IgD-negative memory B cell (primary cell): ENCODE results near the gene PCDHA13. TPM values are rescaled to one million over a fixed set of nuclear protein-coding genes. Genes with fewer than 3 reads are reported as not detected.
"Not testable (repeated sequence)": the region's sequence is repeated elsewhere in the genome, so short reads cannot be mapped to it uniquely, and the experiment has no call there.

Experiments
- H3K27ac Mint-ChIP-seq, 3 donors: one replicate each; pipeline ENCODE4 v1.8.0; 2020 to 2022; ENCODE audit warnings: mild to moderate bottlenecking in 3 of 3, mixed read lengths in 3 of 3, moderate library complexity in 1 of 3
- H3K27me3 Mint-ChIP-seq: one replicate; pipeline ENCODE4 v1.8.0; 2021; ENCODE audit warnings: mixed read lengths
- H3K36me3 Mint-ChIP-seq: one replicate; pipeline ENCODE4 v1.8.0; 2020; ENCODE audit warnings: mild to moderate bottlenecking, mixed read lengths
- H3K4me1 Mint-ChIP-seq, 3 donors: one replicate each; pipeline ENCODE4 v1.8.0; 2020 to 2022; ENCODE audit warnings: mixed read lengths in 3 of 3, mild to moderate bottlenecking in 1 of 3
- H3K4me3 Mint-ChIP-seq, 4 donors: one replicate each; pipeline ENCODE4 v1.8.0; 2020 to 2022; ENCODE audit warnings: mild to moderate bottlenecking in 4 of 4, mixed read lengths in 4 of 4, moderate library complexity in 3 of 4
- H3K9me3 Mint-ChIP-seq, 3 donors: one replicate each; pipeline ENCODE4 v1.8.0; 2020 to 2021; ENCODE audit warnings: mixed read lengths in 3 of 3, mild to moderate bottlenecking in 1 of 3
- polyA plus RNA-seq: library from polyadenylated mRNA; unstranded; fragments of 300-500 nt; fragmentation: Illumina TruSeq; gene quantifications from one replicate; pipeline ENCODE4 v1.2.3, GENCODE V29; 2021

Gene PCDHA13
- not detected for polyA plus RNA-seq

GRCh38 chr5:140881889-140882590, at the start of gene PCDHA13:
Gene PCDHA13, plus strand, starts transcription at chr5:140882124. Its CDS starts 145 bp downstream, at chr5:140882269.
- Mint-ChIP-seq H3K9me3 (peaks cover 10 to 22% (median 15%) of the 10 kb centered on the region in 3 donors), H3K27me3 (peaks cover 1% of the 10 kb centered on the region), H3K27ac (no peak within 1 kb of the TSS), H3K36me3 (peaks cover 2% of the 10 kb centered on the region), H3K4me1 (no peaks in the 10 kb centered on the region), H3K4me3 (no peak within 1 kb of the TSS)

GRCh38 chr5:140833993-140834392, 47.9 kb upstream of the PCDHA13 start, which contains the start of gene PCDHA7:
Gene PCDHA7, plus strand, starts transcription at chr5:140834269. Its CDS starts 115 bp downstream, at chr5:140834384.
- Mint-ChIP-seq H3K36me3 (no peaks in the 10 kb centered on the region), H3K4me1 (no peaks in the 10 kb centered on the region), H3K27me3 (peaks cover 11% of the 10 kb centered on the region), H3K4me3 (peak within 1 kb of the TSS in 1 of 4 donors; percentile 46), H3K9me3 (peaks cover 0 to 9% (median 8%) of the 10 kb centered on the region in 3 donors), H3K27ac (peak within 1 kb of the TSS in 1 of 3 donors; percentile 32)

GRCh38 chr5:140834439-140835008, 47.4 kb upstream of the PCDHA13 start:
- Mint-ChIP-seq H3K27me3 (peaks cover 15% of the 10 kb centered on the region), H3K27ac (peak overlapping the region in 1 of 3 donors; percentile 32)
- H3K4me1 Mint-ChIP-seq, H3K4me3 Mint-ChIP-seq, H3K36me3 Mint-ChIP-seq, H3K9me3 Mint-ChIP-seq: not testable (repeated sequence)

GRCh38 chr5:140835622-140836510, 46.1 kb upstream of the PCDHA13 start:
- Mint-ChIP-seq H3K4me1 (no peaks in the 10 kb centered on the region), H3K27ac (no peak overlapping the region), H3K4me3 (no peak overlapping the region), H3K9me3 (peaks cover 0 to 14% (median 8%) of the 10 kb centered on the region in 3 donors), H3K27me3 (peaks cover 19% of the 10 kb centered on the region), H3K36me3 (no peaks in the 10 kb centered on the region)

- Mint-ChIP-seq H3K4me3 (peak within 1 kb of the TSS in 1 of 4 donors; percentile 28), H3K9me3 (peaks cover 4 to 11% (median 7%) of the 10 kb centered on the region in 3 donors), H3K27ac (peak within 1 kb of the TSS in 1 of 3 donors; percentile 53)
Observed at GRCh38 chr5:140840978-140841962, 40.7 kb upstream of the PCDHA13 start, which contains the start of gene PCDHA8. Gene PCDHA8, plus strand, starts transcription at chr5:140841187. Its CDS starts 135 bp downstream, at chr5:140841322.

GRCh38 chr5:140842798-140843733, 38.9 kb upstream of the PCDHA13 start:
- no peak overlapping the region for H3K27ac Mint-ChIP-seq
- H3K36me3 Mint-ChIP-seq: no peaks in the 10 kb centered on the region
- H3K4me3 Mint-ChIP-seq: no peak overlapping the region
- H3K27me3 Mint-ChIP-seq: peaks cover 10% of the 10 kb centered on the region
- peaks cover 4 to 11% (median 5%) of the 10 kb centered on the region in 3 donors for H3K9me3 Mint-ChIP-seq
- H3K4me1 Mint-ChIP-seq: peaks cover 0 to 1% (median 0%) of the 10 kb centered on the region in 3 donors

More at GRCh38 chr5:140840978-140841962, 40.7 kb upstream of the PCDHA13 start, which contains the start of gene PCDHA8:
- Mint-ChIP-seq H3K4me1 (peaks cover 0 to 1% (median 0%) of the 10 kb centered on the region in 3 donors), H3K36me3 (no peaks in the 10 kb centered on the region), H3K27me3 (peaks cover 13% of the 10 kb centered on the region)

- H3K4me1 Mint-ChIP-seq: not testable (repeated sequence)
Observed at GRCh38 chr5:140848139-140849102, 33.5 kb upstream of the PCDHA13 start, which contains the start of gene PCDHA9. Gene PCDHA9, plus strand, starts transcription at chr5:140848382. Its CDS starts 114 bp downstream, at chr5:140848496.

GRCh38 chr5:140849831-140850634, 31.9 kb upstream of the PCDHA13 start:
- H3K36me3 Mint-ChIP-seq, H3K4me1 Mint-ChIP-seq, H3K27ac Mint-ChIP-seq, H3K4me3 Mint-ChIP-seq, H3K9me3 Mint-ChIP-seq, H3K27me3 Mint-ChIP-seq: not testable (repeated sequence)

More at GRCh38 chr5:140848139-140849102, 33.5 kb upstream of the PCDHA13 start, which contains the start of gene PCDHA9:
- H3K36me3 Mint-ChIP-seq, H3K9me3 Mint-ChIP-seq, H3K4me3 Mint-ChIP-seq, H3K27me3 Mint-ChIP-seq, H3K27ac Mint-ChIP-seq: not testable (repeated sequence)

- Mint-ChIP-seq H3K4me1 (no peaks in the 10 kb centered on the region), H3K4me3 (no peak within 1 kb of the TSS), H3K27ac (no peak within 1 kb of the TSS), H3K36me3 (no peaks in the 10 kb centered on the region), H3K9me3 (peaks cover 3% of the 10 kb centered on the region in 3 donors), H3K27me3 (no peaks in the 10 kb centered on the region)
Observed at GRCh38 chr5:140855772-140856674, 25.9 kb upstream of the PCDHA13 start, which contains the start of gene PCDHA10. Gene PCDHA10, plus strand, starts transcription at chr5:140855897. Its CDS starts 152 bp downstream, at chr5:140856049.

GRCh38 chr5:140857177-140857986, 24.5 kb upstream of the PCDHA13 start:
- Mint-ChIP-seq H3K9me3 (peaks cover 3 to 8% (median 6%) of the 10 kb centered on the region in 3 donors), H3K27me3 (no peaks in the 10 kb centered on the region), H3K36me3 (no peaks in the 10 kb centered on the region), H3K27ac (no peak overlapping the region), H3K4me1 (no peaks in the 10 kb centered on the region), H3K4me3 (no peak overlapping the region)
